T-helper 17 cell (primary cell): ENCODE data around the gene SNAP29. TPM values are rescaled to one million over a fixed set of nuclear protein-coding genes. Genes with fewer than 3 reads are reported as not detected.
A peak's percentile ranks its signal among the peaks of the same experiment; 100 is the strongest.
"Not testable (repeated sequence)": the region's sequence is repeated elsewhere in the genome, so short reads cannot be mapped to it uniquely, and the experiment has no call there.

Experiments used
- ATAC-seq: fragments of 150-1000 bp; cut with Tn5 transposase; 2 replicates; pipeline ENCODE4 v1.10.0; 2021; ENCODE audit warnings: mild to moderate bottlenecking, moderate library complexity
- DNase-seq, 3 donors: peaks; one replicate each; pipeline versions ENCODE4 v3.0.0 to v3.0.0-alpha.2; 2020 to 2021
- H3K9me3 ChIP-seq: one replicate; pipeline ENCODE4 v1.7.0; 2013; ENCODE audit warnings: low read length, mild to moderate bottlenecking; ENCODE audit not compliant: control insufficient read depth, poor library complexity, severe bottlenecking
- H3K27ac Mint-ChIP-seq: one replicate; pipeline ENCODE4 v1.8.0; 2022; ENCODE audit warnings: mild to moderate bottlenecking, moderate library complexity, mixed read lengths
- H3K27me3 Mint-ChIP-seq: one replicate; pipeline ENCODE4 v1.8.0; 2022; ENCODE audit warnings: mixed read lengths
- H3K36me3 Mint-ChIP-seq: one replicate; pipeline ENCODE4 v1.8.0; 2022; ENCODE audit warnings: low read depth, mixed read lengths
- H3K4me1 Mint-ChIP-seq: one replicate; pipeline ENCODE4 v1.8.0; 2022; ENCODE audit warnings: mild to moderate bottlenecking, mixed read lengths
- H3K4me3 Mint-ChIP-seq: one replicate; pipeline ENCODE4 v1.8.0; 2022; ENCODE audit warnings: mild to moderate bottlenecking, moderate library complexity, mixed read lengths
- total RNA-seq, 4 donors: library from RNA in 2 of 4; stranded (reverse) in 2 of 4; gene quantifications; one replicate each; pipeline ENCODE4 v1.2.3 and lab custom pipeline; 2022 to 2026

SNAP29 gene
- total RNA-seq, 2 donors from 2014 or later: 18.9 to 25.4 TPM

DNA sequence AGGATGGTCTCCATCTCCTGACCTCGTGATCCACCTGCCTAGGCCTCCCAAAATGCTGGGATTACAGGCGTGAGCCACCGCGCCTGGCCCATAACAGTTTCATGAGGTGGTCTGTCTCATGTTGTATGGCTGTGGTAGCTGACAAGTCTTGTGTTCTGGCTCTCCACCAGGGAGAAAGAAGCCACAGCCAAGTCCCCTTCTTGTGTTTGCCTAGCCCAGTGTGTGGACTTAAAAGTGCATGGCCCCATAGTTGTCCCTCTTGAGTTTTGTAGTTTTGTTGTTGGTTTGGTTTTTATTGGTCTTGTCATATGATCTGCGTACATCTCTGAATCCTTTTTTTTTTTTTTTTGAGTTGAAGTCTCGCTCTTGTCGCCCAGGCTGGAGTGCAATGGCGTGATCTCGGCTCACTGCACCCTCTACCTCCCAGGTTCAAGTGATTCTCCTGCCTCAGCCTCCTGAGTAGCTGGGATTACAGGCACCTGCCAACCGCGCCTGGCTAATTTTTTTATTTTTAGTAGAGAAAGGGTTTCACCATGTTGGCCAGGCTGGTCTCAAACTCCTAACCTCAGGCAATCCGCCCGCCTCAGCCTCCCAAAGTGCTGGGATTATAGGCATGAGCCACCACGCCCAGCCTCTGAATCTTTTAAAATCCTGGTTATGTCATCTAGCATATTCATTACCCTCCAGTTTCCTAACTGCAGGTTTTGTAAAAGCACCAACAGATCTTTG lies 80.8 kb downstream of the SNAP29 start:
- Mint-ChIP-seq H3K27ac (peak overlapping the region; percentile 19), H3K4me1 (peaks cover 64% of the 10 kb centered on the region), H3K4me3 (peak overlapping the region; percentile 1)
- ATAC-seq, H3K9me3 ChIP-seq, H3K36me3 Mint-ChIP-seq, DNase-seq, H3K27me3 Mint-ChIP-seq: not testable (repeated sequence)

DNA sequence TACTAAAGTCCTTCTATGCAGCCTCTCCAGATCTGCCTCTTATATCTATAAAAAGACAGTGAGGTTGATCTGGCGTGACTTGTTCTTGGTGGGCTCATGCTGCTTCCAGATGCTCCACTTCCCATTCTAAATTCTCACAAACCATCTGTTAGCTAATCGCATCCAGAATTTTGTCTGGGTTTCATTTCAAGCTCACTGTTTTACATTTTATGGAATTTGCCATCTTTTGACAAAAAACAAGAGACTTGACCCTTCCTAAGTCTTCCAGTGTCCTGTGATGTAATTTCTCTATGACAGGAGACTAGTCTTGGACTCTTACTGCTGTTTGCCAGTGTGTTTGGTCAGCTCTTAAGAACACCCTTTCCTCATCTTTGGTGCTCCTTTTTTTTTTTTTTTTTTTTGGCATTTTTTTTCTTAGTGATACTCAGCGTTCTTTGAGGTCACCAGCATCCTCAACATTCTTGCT lies 81.4 kb downstream of the SNAP29 start:
- H3K27ac Mint-ChIP-seq: no peak overlapping the region
- peak overlapping the region; percentile 55 for H3K4me3 Mint-ChIP-seq
- no peaks in the 10 kb centered on the region for H3K27me3 Mint-ChIP-seq
- peaks cover 60% of the 10 kb centered on the region for H3K4me1 Mint-ChIP-seq
- peaks cover 9% of the 10 kb centered on the region for H3K36me3 Mint-ChIP-seq
- no peak for DNase-seq
- no peaks in the 10 kb centered on the region for H3K9me3 ChIP-seq
- ATAC-seq: no peak

Other genes with a start within 250 kb of the SNAP29 start
- gene SERPIND1, start 84.9 kb upstream of the SNAP29 start, total RNA-seq: not detected
- 100 to 1,000 TPM; 159 to 160 TPM for gene PI4KA, start 196 bp upstream of the SNAP29 start, total RNA-seq
- 10 to 100 TPM; 40.0 to 57.0 TPM for gene CRKL, start 58.4 kb downstream of the SNAP29 start, total RNA-seq
- gene AIFM3, start 108.2 kb downstream of the SNAP29 start, total RNA-seq: 1 to 10 TPM in 1 of 2 donors, under 1 TPM in 1; 0.34 to 1.2 TPM
- 10 to 100 TPM; 49.4 to 59.3 TPM for gene LZTR1, start 123.3 kb downstream of the SNAP29 start, total RNA-seq
- gene THAP7, start 143.1 kb downstream of the SNAP29 start, total RNA-seq: 10 to 100 TPM; 41.5 to 55.6 TPM
- gene P2RX6, start 156.2 kb downstream of the SNAP29 start, total RNA-seq: 1 to 10 TPM in 1 of 2 donors, under 1 TPM in 1; 0.39 to 1.0 TPM
- under 1 TPM; 0.13 to 0.15 TPM for gene SLC7A4, start 173.6 kb downstream of the SNAP29 start, total RNA-seq
- gene LRRC74B, start 186.9 kb downstream of the SNAP29 start, total RNA-seq: under 1 TPM in 1 of 2 donors, not detected in 1; 0.10 TPM